ENCODE results near the gene FGF5.
A peak's percentile ranks its signal among the peaks of the same experiment; 100 is the strongest.
"Not testable (repeated sequence)": the region's sequence is repeated elsewhere in the genome, so short reads cannot be mapped to it uniquely, and the experiment has no call there.

Gene FGF5

DNA sequence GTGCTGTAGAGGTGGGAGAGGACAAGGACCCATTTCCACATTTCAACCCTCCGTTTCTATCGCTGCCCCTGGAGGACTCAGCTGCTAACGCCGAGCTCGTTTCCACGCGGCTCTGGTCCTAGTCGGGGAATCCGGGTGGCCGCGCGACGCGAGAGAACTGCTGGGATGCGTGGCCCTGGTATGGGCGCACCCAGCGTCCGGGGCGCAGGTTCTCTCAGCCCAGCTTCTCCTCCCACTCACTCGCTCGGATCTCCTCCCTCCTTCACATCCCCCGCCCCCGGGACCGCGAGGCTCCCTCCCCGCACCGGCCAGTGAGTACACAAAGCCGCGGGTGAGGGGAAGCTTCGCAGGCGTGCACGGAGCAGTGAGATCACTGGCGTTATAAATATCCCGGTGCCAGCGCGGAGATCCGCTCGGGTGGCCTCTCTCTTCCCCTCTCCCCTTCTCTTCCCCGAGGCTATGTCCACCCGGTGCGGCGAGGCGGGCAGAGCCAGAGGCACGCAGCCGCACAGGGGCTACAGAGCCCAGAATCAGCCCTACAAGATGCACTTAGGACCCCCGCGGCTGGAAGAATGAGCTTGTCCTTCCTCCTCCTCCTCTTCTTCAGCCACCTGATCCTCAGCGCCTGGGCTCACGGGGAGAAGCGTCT lies at the start of gene FGF5:
TSS of gene FGF5 (plus strand) at position 412 of the 649 bp plus-strand sequence. CDS start at position 573, 161 bp downstream.
- peak in 7 of 14 donors; percentile 6 to 95 (median 29) for DNase-seq

- no peak for DNase-seq
These were observed 47.0 kb upstream of the FGF5 start for GRCh38 chr4:80219301-80220025.

GRCh38 chr4:80220711-80221110 lies 45.8 kb upstream of the FGF5 start:
- DNase-seq = no peak

DNA sequence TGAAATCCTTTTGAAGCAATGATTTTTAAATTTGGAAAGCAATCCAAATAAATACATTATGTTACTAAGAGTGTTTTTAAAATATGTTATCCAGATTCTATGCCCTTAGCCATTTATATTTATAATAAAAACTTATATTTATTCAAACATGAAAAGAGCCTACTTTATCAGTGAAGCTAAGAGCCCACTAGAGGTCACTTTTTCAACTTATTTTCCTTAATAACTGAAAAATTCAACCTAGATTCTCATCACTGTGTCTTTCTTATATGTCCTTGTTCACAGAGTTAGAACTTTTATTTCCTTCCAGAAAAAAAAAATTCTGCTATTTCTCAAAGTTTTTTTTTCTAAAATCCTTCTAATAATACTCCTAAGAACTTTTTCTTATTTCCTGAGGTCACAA lies 45.3 kb upstream of the FGF5 start:
- DNase-seq = no peak

- DNase-seq = no peak
These were observed 40.9 kb upstream of the FGF5 start for GRCh38 chr4:80225595-80225994.

DNA sequence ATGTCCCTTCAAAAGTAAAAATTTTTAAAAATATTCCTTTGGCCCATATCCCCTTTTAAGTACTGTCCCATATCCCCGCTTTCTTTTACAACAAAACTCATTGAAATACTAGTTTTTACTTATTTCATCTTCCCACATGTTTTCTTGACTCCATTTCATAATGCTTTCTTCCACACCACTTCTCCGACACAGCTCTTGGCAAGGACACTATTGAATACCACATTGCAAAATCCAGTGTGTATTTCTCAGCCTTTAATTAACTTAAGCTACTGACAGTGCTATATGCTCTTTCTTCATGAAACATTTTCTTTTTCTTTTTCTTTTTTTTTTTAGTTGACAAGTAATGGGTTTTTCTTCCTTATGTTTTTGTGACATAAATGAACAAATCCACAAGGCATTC lies 40.4 kb upstream of the FGF5 start:
- no peak for DNase-seq

- DNase-seq = no peak
These were observed 38.0 kb upstream of the FGF5 start for GRCh38 chr4:80228460-80228859.

GRCh38 chr4:80229128-80229527 lies 37.3 kb upstream of the FGF5 start:
- DNase-seq = no peak

GRCh38 chr4:80229590-80229989 lies 36.9 kb upstream of the FGF5 start:
- no peak for DNase-seq

GRCh38 chr4:80231180-80231579 lies 35.3 kb upstream of the FGF5 start:
- DNase-seq = no peak

DNA sequence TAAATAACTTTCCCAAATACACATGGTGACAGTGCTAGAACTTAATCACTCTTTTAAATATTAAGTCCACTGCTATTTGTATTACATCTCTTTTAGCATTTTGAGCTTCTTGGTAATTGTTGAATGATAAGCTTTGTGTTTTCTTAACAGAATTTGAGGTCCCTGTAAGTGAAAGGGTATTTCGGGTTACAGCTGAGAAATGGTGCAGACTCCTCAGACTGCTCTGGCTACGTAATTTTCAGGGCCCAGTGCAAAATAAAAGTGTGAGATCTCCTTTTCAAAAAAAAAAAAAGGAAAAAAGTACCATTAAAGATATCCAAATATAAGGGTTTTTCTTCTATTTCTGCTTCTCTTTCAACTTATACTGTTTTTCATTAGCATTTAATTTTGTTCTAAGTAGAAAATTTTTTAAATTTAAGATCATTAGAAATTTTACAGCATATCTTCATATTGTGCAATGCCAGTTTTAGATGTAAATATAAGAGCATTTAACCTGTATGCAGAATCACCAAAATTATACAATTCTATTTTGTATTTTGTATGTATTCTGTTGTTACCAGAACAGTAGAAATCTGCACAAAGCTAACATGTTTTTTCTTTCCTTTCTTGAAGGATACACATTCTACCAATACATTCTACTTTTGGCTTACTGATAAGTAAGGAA lies 33.6 kb upstream of the FGF5 start:
- no peak for DNase-seq

- no peak for DNase-seq
These were observed 33.1 kb upstream of the FGF5 start for GRCh38 chr4:80233390-80233789.

DNA sequence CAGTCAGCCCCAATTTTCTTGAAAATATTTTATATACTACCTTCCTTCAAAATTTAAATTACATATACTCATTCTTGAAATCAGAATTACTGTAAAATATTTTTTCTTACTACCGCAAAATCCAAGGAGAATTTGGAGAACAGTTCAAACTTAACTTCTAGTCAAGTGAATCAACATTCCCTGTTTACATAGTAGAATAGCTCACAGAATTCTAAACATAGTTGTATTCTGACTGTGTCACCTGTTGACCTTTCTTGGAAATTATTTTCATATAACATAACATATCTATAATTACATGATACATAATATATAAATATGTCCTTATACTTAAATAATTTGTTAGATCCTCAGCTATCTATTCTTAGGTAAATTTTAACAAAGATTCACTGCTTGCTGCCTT lies 31.0 kb upstream of the FGF5 start:
- no peak for DNase-seq

DNA sequence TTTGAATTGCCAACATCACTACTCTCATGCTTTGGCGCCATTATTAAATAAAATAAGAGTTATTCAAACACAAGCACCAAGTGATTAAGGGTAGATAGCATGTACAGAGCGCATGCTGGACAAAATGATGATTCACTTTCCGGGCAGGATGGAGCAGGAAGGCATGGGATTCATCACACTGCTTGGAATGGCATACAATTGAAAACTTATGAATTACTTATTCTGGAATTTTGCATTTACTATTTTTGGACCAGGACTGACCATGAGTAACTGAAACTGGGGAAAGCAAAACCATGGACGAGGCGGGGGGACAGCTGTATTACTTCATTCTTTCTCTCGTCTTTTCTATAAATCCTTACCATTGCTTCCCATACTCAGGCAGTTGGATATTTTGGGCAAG lies 28.5 kb upstream of the FGF5 start:
- no peak for DNase-seq

- DNase-seq = no peak
These were observed 26.8 kb upstream of the FGF5 start for GRCh38 chr4:80239480-80240150.

DNA sequence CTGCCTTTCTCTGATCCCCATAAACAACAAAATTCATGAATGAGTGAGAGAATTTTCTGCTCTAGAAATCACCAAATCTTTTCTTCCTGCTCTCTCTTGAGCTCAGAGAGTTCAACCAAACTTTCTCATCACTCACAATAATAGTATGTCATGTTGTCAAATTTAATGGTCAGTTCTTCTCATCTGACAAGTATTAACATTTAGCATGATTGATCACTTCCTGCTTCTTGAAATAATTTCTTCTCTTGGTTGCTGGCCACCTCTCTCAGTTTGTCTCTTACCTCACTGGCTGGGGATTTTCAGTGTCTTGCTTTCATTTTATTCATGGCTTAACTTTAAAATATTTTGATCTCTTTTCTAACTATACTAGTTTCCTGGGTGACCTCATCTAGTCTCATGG lies 25.5 kb upstream of the FGF5 start:
- DNase-seq = no peak

DNA sequence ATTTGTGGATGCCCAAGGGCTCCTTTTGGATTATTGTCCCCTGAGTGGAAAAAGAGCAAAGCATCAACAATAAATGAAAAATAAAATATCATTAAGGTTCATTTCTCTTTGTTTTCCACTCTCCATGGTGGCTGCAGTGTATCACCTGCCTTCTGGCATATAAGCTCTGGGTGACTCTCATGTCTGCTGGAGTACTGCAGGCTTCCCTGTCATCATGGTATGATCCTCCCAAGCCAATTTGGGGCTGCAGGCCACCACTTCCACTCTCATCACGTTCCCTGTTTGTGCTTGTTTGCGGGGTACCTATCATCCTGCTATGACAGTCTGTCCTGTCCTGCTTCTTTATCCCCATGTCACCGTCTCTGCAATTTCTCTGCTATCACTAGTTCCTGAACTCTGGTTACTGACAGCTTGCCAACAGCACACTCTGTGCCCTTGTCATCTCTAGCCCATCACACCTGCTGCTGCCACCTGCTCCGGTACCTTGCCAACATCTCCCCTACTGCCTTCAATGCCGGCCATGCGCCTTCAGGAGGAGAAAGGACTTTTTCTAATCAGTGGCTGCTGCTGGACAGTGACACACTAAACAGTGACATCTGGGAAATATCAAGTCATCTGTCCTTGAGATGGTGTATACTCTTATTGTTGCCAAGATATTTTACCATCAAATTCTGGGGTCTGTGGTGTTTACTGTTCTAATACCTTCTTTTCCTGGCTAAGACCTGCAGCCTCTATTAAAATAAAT lies 23.0 kb upstream of the FGF5 start:
- DNase-seq = peak in 4 of 14 donors; percentile 21 to 99 (median 38)

DNA sequence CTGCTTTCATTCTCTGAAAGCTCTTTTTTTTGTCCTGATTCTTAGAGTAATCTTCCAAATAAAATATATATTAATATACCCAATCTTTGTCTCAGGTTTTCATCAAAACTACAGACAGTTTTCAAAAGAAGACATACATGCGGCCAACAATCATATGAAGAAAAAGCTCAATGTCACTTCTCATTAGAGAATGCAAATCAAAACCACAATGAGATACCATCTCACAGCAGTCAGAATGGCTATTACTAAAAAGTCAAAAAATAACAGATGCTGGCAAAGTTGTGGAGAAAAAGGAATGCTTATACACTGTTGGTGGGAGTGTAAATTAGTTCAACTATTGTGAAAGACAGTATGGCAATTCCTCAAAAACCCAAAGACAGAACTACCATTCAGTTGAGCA lies 19.0 kb upstream of the FGF5 start:
- DNase-seq = not testable (repeated sequence)

GRCh38 chr4:80249144-80249543 lies 17.3 kb upstream of the FGF5 start:
- peak in 1 of 14 donors; percentile 41 for DNase-seq

DNA sequence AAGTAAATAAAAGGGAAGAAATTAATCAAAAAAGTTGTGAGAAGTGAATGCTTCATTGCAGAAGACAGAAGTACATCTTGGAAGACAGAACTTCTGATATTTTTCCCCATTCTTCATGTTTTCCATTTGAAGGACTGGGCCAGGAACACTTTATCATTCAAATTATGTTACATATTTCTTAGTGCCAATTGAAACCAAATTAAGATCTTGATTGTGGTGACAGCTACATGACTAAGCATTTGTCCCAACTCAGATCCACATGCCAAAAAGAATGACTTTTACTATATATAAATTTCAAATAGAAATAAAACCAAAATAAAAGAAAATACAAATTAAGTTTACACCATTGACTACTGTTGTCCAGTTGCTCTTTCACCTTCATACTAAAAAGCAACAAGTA lies 14.0 kb upstream of the FGF5 start:
- no peak for DNase-seq

- DNase-seq = no peak
These were observed 13.5 kb upstream of the FGF5 start for GRCh38 chr4:80252953-80253352.

DNA sequence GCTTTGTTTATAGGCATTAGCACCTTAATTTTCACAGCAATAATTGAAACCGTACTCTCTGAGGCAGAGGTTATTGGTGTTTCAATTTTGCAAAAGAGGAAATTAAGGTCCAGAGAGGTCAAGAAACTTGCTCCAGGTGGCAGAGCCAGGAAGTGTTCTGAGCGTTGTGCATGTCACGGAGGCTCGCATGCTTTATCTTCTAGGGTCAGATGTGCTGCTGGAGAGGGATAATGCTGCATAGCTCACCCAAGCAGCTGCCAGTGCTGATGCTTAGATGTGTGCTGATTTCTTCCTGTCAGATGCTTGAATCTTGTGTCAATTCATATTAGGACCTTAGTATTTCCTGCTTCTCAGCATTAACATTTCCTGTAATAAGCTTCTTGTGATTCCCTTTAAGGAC lies 13.0 kb upstream of the FGF5 start:
- DNase-seq = no peak

Measured in C1 segment of cervical spinal cord (tissue), 14 donors.